Measurements from ENCODE around the gene TDRD1. TPM values are rescaled to one million over a fixed set of nuclear protein-coding genes. Genes with fewer than 3 reads are reported as not detected.

Gene TDRD1
- total RNA-seq, 1 donor from 2014 or later: 0.31 TPM

DNA sequence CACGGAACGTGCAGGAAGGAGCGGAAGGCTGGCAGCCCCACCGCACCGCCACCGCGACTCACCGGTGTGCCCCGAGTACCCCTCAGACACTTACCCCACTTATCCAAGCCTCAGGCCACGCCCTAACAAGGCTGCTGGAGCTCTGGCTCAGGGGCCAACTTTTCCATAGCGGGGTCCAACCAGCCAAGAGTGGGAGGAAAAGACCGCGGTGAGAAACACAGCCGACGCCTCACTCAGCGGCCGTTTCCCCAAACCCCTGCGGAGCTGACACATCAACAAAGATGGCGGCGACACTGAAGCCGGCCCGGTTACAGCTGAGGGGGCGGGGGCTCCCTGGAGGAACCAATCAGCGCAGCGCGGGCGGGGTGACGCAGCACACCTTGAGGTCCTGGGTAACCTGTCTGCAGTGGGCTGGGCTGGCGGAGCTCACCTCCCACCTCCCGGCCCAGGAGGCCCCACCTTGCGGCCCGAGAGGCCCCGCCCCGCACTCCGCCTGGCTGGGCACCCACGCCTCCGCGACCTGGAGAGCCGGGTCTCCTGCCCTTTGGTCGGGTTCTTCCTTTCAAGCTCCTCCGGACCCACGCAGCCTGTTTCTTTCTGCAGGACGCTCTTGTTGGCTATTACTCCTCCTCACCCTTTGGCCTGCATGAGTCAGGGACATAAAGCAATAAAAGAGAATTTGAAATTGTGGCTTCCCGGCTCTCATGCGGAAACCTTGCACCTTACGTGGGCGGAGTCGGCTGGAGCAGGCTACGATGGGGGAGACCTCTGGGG, 5.0 kb upstream of the TDRD1 start, which contains the start of gene CCDC186:
TSS of gene CCDC186 (minus strand) at position 283 of the 774 bp plus-strand sequence. CDS start 10,935 bp downstream, outside the sequence.
- intact Hi-C loops (cut with DNase I): no loop called here
- peak; percentile 93 for DNase-seq (ENCODE audit: low spot score)
- ATAC-seq: peak; percentile 98

DNA sequence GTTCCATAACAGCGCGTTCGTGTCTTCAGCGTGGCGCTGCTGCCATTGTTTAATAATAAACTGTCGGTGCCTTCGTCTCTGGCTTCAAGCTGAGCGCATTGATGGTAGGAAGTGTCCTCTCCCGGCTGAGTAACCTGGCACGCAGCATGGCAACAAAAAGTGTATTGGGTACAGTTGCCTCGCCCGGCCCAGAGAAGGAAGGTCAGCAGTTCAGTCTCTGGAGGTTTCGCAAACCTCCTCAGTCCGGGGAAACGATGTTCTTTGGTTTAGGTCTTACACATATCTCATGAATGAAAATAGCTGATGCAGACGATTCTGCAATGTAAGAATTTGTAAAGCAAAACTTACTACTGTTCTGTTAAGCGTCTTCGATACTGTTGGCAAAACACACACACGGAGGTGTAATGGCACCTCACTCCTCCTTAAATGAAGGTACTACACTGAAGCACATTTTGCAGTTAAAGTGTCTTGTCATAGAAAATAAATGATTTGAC, 4.4 kb upstream of the TDRD1 start:
- ATAC-seq: peak; percentile 37
- intact Hi-C loops (cut with DNase I): no loop called here
- no peak for DNase-seq (ENCODE audit: low spot score)

DNA sequence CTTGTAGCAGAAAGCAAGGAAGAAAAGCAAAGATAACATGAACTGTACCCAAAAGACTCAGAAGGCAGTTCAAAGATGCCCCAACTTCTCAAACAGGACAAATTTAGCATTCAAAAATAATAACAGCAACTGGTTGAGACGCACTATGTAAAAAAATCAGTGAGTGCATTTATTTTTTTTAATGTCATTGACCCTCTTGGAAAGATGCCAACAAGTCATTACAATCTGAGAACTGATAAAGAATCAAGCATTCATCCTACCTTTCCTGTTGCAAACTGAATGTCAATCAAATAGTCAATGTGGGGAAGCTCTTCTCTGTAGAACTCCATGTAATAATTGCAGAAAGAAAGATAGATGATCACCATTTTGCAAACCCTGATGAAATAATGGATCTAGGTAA, 3.5 kb upstream of the TDRD1 start:
- DNase-seq (ENCODE audit: low spot score) (no peak), ATAC-seq (no peak)
- intact Hi-C loops (cut with DNase I): no loop called here

DNA sequence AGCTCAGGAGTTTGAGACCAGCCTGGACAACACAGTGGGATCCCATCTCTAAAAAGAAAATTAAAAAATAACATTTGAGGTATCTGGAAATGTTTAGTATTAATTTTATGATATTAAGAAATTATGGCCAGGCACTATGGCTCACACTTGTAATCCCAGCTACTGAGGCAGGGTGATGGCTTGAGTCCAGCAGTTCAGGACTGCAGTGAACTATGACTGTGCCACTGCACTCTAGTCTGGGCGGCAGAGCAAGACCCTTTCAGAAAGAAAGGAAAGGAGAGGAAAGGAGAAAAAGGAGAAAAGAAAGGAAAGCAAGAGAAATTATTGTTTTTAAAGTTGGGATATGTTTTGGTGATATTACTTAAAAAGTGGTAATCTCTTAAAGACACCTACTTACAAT, 2.6 kb upstream of the TDRD1 start:
- DNase-seq (ENCODE audit: low spot score): no peak
- ATAC-seq: no peak
- intact Hi-C loops (cut with DNase I): no loop called here

DNA sequence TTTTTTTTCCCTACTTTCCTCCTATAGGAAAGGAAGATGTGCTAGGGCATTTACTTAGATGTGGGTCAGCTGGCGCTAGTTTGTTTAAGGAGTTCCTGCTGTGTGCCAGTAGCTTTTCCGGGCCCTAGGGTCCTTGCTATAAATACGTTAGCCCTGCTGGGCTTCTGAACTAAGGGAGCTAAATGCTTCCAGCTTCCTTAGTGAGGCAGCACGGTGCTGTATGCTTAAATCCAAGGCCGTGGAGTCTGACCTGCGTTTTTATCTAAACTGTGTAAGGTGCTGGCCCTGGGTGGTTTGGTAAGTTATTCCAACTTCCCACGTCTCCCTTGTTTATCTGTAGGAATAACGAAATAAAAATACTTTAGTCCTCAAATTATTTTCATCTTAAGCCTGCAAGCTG, 594 bp downstream of the TDRD1 start:
- no peak for ATAC-seq
- intact Hi-C loops (cut with DNase I): no loop called here
- no peak for DNase-seq (ENCODE audit: low spot score)

DNA sequence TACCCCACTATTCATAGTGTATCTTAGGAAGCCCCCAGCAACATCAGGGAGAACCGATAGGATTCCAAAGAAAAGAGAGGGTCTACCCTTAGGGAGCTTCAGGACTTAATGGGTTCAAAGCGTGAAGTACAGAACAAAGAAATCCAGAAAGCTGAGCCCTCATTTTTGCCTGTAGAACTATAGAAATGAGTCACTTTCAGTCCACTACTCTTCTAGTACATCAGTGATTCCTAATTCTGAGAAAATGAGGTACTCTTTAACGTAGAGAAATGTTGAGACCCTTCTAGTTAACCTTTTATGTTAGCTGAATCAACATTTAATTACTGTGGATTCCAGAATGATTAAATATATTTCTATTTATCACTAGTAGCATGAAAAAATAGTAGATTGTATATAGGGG, 1.8 kb downstream of the TDRD1 start:
- intact Hi-C loops (cut with DNase I): no loop called here
- no peak for DNase-seq (ENCODE audit: low spot score)
- no peak for ATAC-seq

DNA sequence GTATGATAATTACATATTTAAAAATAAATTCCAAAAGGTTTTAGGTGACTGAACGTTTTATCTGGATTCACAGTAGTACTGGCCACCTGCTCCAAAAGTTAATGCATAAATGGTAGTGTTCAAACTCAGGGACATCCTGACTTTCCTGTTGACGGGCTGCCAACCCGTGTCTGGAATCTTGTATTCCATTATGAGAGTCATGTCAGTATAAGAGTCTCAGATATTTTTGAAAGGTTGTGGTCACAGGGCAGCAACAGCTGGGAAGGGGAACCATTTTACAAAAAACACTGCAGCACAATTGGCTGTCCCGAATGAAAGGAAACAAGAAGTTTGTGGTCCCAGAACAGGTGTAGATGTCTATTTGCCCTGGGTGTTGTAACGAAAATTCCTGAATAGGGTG, 2.8 kb downstream of the TDRD1 start:
- intact Hi-C loops (cut with DNase I): no loop called here
- DNase-seq (ENCODE audit: low spot score): no peak
- ATAC-seq: peak; percentile 41

DNA sequence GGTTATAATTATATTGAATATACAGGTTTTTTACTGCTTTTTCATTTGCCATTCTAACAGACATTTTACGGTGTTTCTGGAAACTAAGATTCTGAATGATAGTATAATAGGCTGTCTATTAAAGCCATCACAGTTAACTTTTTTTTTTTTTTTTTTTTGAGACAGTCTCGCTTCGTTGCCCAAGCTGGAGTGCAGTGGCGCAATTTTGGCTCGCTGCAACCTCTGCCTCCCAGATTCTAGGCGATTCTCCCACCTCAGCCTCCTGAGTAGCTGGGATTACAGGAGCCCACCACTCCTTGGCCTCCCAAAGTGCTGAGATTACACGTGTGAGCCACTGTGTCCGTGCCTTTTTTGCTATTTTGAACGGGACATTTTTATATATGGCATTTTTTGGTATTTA, 4.4 kb downstream of the TDRD1 start:
- DNase-seq (ENCODE audit: low spot score): no peak
- intact Hi-C loops (cut with DNase I): no loop called here
- no peak for ATAC-seq

DNA sequence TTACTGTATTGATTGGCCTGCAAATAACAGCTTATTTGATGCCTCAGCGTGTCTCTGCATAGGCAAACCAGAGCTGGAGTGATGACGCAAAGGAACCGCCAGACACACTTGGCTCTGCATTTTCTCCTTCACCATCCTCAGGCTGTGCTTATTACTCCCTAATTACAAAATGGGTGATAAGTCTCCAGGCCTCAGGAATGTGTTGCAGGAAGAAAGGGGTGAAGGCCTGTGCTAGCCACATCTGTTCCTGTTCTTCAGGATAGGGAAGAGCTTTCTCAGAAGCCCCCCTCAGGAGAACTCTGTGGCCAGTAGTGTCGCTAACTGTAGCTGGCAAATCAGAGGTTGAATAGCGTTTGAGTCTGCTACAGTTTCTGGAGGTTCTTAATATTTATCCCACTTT, 5.1 kb downstream of the TDRD1 start:
- no peak for DNase-seq (ENCODE audit: low spot score)
- ATAC-seq: no peak
- intact Hi-C loops (cut with DNase I): no loop called here

DNA sequence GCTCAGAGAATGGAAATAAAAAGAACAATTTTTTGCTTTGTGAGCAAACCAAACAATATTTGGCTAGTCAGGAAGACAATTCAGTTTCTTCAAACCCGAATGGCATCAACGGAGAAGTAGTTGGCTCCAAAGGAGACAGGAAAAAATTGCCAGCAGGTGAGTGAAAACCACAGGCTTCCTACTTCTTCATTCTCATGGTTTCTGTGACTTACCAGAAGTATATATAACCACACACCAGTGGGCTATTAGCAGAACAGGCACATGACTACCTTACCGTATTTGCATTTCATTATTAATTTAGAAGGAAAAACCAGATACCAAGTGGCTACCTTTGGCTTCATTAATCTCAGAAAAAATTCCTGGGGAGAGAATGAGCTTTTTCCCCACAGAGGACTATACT, 8.8 kb downstream of the TDRD1 start:
- intact Hi-C loops (cut with DNase I): no loop called here
- no peak for DNase-seq (ENCODE audit: low spot score)
- ATAC-seq: no peak

DNA sequence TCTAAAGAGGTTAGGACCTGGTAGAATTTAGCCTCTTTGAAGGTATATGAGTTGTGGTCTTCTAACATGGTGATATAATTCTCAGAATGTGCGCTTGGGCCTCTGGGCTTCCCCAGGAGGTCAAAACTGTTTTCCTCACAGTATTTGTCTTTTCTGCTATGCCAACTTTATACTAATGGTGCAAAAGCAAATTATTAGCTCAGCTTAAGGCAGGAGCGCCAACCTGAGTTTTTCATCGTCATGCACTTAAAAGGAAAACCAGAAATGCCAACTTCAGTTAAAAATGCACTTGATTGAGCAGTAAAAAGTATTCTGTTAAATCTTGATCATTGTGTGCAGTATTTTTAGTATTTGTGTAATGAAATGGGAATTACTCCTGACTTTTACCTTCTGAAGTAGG, 9.7 kb downstream of the TDRD1 start:
- DNase-seq (ENCODE audit: low spot score): no peak
- intact Hi-C loops (cut with DNase I): no loop called here
- no peak for ATAC-seq

DNA sequence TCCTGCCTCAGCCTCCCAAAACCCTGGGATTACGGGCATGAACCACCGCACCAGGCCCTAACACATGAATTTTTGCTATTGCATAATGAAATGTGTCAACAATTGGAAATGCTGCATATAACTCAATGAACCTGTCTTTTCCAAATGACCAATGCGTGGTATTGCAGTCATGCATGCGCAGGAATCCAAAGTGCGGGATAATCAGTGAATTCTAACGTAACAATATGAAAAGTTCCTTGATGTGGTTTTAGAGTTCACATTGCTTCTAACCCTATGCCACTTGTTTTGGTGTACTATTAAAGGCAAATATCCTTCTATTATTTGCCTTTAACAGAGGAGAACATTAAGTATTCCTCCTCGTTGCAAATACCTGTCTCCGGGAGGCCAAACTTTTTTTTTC, 10.5 kb downstream of the TDRD1 start:
- intact Hi-C loops (cut with DNase I): no loop called here
- no peak for DNase-seq (ENCODE audit: low spot score)
- ATAC-seq: no peak

DNA sequence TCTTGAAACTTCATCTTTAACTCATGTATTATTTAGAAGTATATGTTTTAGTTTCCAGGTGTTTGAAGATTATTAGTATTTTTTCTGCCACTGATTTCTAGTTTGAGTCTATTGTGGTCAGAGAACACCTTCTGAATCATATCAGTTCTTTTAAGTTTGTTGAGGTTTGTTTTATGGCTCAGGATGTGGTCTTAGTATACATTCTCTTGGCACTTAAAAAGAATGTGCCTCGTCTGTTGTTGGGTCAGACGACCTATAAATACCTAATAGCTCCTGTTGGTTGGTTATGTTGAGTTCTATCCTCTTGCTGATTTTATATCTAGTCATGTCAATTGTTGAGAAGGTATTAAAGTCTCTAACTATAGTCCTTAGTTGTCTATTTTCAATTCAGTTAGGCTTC, 15.9 kb downstream of the TDRD1 start:
- no peak for ATAC-seq
- DNase-seq (ENCODE audit: low spot score): no peak
- intact Hi-C loops (cut with DNase I): no loop called here

DNA sequence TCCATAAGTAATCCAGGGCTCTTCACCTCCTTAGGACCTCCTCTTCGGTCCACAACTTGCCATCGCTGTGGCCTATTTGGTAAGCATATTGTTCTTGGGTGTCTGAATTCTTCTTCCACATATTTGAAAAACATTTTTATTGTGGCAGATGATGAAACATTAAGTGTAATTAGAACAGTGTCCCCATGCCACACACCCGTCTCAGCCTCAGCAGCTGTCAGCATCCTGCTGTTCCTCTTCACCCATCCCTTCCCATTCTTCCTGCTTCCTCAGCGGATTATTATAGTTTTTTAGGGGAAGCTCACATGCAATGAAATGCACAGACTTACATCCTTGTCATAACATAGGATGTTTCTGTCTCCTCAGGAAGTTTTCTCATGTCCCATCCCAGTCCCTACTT, 20.1 kb downstream of the TDRD1 start:
- ATAC-seq (no peak), DNase-seq (ENCODE audit: low spot score) (no peak)
- intact Hi-C loops (cut with DNase I): no loop called here

DNA sequence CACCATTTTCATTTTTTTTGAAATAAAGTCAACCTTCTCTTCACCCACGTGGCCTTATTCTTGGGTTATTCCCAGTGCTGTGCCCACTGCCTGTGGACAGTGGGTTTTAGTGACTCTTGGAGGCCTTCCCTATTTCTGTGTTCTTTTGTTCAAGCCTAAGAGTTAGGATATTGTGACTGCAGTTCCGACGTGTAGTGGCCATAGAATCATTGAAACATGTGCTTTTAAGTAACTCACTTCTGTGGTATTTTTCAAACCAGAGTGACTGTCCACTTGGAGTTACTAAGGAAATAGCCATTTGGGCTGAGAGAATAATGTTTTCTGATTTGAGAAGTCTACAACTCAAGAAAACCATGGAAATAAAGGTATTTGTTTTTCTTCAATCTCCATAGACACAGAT, 23.7 kb downstream of the TDRD1 start:
- intact Hi-C loops (cut with DNase I): no loop called here
- no peak for DNase-seq (ENCODE audit: low spot score)
- ATAC-seq: no peak

DNA sequence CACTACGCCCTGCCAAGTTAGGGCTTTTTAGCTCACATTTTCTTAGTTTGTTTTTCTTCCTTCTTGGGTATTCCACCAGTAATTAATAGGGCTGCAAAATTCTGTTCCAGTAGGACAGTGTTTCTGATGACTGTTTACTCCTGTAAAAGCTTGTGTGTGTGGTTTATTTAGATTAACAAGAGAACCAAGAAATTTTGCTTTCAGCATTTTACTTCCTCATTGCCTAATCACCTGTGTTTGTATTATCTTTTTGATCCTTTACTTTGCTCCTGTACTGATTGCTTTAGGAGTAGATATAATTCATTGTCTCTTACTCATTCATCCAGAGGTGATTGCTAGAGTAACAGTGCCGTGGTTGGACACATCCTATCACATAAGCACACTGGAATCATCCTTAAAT, 27.7 kb downstream of the TDRD1 start:
- no peak for DNase-seq (ENCODE audit: low spot score)
- no peak for ATAC-seq
- intact Hi-C loops (cut with DNase I): no loop called here

DNA sequence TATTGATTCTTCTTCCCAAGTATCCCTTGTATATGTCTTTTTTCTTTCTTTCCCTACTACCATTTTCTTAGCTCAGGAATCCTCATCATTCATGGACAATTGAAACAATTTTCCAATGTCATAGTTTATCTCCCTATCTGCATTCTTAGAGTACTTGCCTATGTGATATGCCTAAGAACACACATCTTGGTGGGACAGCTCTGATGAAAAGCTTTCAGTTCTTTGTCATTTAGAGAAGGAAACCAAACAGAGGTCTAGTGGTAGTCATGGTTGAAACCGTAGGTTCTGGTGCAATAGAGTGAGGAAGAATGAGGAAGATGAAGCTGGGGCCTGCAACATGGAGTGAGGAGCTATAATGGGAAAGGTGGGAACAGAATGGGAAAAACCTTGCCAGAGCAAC, 28.2 kb downstream of the TDRD1 start:
- no peak for ATAC-seq
- no peak for DNase-seq (ENCODE audit: low spot score)
- intact Hi-C loops (cut with DNase I): no loop called here

DNA sequence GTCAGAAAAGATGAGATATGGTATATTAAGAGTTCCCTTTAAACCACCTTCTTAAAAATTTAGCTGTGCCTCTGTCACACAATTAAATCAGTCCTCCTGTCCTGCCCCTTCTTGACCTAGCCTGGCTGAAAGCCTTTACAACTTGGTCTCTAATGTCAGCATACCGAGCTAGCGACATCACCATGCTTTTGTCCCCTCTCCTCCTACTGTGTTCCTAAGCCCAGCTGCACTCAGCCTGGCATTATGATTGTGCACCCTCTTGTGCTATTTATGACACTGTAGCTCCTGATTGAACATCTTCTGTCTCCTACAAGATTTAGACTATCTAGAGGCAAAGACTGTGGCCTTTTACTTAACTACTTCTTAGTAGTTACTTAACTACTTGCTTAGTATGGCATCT, 29.2 kb downstream of the TDRD1 start:
- ATAC-seq: no peak

DNA sequence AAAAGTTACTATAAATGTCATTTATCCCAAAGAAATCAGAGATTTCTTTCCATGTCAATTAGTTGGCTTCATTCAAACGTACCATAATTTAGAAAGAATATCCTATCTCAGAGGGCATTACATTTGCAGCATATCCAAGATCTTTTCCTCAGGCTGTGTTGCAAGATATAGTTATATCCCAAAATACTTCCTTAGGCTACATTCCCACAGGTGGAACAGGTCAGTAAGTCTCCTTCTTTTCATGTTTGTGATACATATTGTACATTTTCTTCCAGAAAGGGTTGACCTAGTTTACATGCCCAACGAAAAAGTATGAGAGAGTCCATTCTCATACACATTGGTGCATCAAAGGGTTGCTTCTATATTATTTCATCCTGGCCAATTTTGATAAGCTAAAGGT, 33.0 kb downstream of the TDRD1 start:
- DNase-seq (ENCODE audit: low spot score) (no peak), ATAC-seq (no peak)
- intact Hi-C loops (cut with DNase I): no loop called here

More for the DNA sequence above, 29.2 kb downstream of the TDRD1 start:
- intact Hi-C loops (cut with DNase I): no loop called here
- DNase-seq (ENCODE audit: low spot score): no peak

DNA sequence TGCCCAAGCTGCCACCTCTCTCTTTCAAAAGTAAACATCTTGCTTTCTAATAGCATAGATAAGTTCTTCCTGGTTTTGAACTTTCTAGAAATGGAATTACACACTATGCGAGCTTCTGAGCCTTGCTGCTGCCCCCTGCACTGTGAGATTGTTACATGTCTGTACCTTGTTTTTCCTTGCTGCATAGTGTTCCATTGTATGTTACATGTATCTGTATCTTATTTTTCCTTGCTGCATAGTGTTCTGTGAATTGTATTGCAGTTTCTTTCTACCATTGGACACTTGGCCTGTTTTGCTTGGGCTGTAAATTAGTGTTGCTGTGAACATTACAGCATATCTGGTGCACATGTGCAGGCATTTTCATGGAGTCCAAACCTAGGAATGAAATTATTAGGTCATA, 35.9 kb downstream of the TDRD1 start:
- intact Hi-C loops (cut with DNase I): no loop called here
- no peak for DNase-seq (ENCODE audit: low spot score)
- no peak for ATAC-seq

DNA sequence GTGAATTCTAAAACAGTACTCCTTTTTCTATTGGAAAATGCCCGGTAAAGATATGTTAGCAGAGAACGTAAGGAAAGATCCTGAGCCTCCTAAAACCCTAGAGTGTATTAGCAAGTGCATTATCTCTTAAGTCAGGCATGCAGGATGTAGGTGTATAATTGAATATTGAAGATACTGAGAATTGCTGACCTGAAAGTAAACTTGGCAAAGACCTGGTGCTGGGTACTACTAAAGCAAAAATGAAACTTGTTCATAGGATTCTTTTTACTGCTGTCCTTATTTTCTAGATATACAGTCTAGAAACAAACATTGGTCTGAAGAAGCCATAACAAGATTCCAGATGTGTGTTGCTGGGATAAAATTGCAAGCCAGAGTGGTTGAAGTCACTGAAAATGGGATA, 41.1 kb downstream of the TDRD1 start:
- ATAC-seq: no peak
- intact Hi-C loops (cut with DNase I): no loop called here
- no peak for DNase-seq (ENCODE audit: low spot score)

Data from sciatic nerve (tissue), 2 donors.